ENCODE measurements around the gene BTG1. TPM values are rescaled to one million over a fixed set of nuclear protein-coding genes. Genes with fewer than 3 reads are reported as not detected.

Gene BTG1
- total and polyA plus RNA-seq, 8 donors, result 29.0 to 183 (median 127) TPM

DNA sequence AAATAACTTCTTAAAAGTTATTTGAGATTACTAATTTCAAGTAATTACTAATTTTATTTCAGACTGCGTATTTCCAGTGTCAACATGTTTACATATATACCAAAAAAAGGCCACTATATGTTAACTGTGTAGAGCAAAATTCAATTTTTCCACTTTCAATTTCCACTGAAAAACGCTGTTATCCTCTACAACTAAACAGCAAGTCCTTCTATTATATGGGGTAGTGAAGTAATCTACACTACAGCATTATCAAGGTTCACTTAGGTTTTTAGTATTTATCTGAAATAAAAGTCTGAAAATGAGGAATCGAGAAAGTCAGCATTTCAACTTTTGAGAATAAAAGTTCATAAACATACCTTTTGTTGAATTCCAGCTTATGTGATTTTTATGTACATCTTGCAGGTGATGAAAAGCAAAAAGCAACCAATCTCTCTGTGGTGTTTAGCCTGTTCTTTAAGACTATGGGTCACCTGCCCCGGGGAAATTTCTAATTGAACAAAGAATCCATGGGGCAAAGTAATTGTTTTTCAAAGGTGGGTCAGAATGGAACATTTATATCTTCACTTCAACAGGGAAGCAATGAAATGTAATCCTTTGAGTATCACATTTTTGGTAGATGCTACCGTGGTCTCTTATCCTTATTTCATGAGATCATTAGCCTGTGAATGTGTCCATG is 3.3 kb downstream of the BTG1 start:
- TF ChIP-seq, protein P1, sequence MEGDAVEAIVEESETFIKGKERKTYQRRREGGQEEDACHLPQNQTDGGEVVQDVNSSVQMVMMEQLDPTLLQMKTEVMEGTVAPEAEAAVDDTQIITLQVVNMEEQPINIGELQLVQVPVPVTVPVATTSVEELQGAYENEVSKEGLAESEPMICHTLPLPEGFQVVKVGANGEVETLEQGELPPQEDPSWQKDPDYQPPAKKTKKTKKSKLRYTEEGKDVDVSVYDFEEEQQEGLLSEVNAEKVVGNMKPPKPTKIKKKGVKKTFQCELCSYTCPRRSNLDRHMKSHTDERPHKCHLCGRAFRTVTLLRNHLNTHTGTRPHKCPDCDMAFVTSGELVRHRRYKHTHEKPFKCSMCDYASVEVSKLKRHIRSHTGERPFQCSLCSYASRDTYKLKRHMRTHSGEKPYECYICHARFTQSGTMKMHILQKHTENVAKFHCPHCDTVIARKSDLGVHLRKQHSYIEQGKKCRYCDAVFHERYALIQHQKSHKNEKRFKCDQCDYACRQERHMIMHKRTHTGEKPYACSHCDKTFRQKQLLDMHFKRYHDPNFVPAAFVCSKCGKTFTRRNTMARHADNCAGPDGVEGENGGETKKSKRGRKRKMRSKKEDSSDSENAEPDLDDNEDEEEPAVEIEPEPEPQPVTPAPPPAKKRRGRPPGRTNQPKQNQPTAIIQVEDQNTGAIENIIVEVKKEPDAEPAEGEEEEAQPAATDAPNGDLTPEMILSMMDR (IDR thresholded peaks at IDR 0.05), result no peak
- FAIRE-seq (no peak), ATAC-seq (no peak), DNase-seq (no peak)
- H3K36me3 ChIP-seq, result peaks cover 0 to 21% (median 7%) of the 10 kb centered on the region in 3 donors
- H3K4me3 ChIP-seq, result peak overlapping the region; percentile 23 to 100 (median 94)
- intact Hi-C loops (cut with DNase I), result no loop called here
- peaks cover 4 to 15% (median 13%) of the 10 kb centered on the region in 3 donors for H3K4me1 ChIP-seq
- no peaks in the 10 kb centered on the region for H3K9me3 ChIP-seq
- H3K27me3 ChIP-seq, result no peaks in the 10 kb centered on the region
- H3K27ac ChIP-seq, result peak overlapping the region in 2 of 4 donors; percentile 100
- 3 to 4% methylated on average over 5 of the region's 5 CpGs for WGBS, 2 donors

DNA sequence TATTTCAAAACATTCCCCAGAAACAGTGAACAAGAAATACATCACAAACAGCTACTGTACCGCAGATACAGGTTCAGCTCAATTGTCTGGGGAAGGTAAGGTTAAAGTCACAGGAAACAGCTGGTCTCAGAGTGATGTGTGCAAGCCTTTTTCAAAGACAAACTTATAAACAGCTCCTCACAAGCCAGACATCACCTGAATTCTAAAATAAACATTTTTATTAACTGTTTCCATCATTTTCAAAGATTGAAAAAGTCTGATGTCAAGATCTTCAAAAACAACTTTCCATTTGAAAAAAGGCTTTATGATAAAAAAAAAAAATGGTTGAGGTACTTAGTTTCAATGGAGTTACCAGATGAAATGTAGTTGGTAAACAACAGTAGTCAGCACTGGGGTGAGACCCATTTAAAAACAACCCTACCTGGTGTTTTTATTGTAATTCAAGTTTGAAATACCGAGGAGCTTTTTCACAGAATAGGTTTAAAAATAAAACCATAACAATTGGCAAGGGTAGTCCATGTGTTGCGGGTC is 4.0 kb downstream of the BTG1 start:
- FAIRE-seq, result no peak
- H3K27ac ChIP-seq, result peak overlapping the region in 3 of 4 donors; percentile 17 to 100 (median 100)
- peaks cover 4 to 23% (median 20%) of the 10 kb centered on the region in 3 donors for H3K4me1 ChIP-seq
- no peak for ATAC-seq
- TF ChIP-seq, protein P1 (IDR thresholded peaks at IDR 0.05), result no peak
- peak overlapping the region; percentile 23 to 100 (median 94) for H3K4me3 ChIP-seq
- no peaks in the 10 kb centered on the region for H3K27me3 ChIP-seq
- H3K36me3 ChIP-seq, result peaks cover 0 to 21% (median 7%) of the 10 kb centered on the region in 3 donors
- 2 to 3% methylated on average over 3 of the region's 3 CpGs for WGBS, 2 donors
- intact Hi-C loops (cut with DNase I), result no loop called here
- no peaks in the 10 kb centered on the region for H3K9me3 ChIP-seq
- DNase-seq, result no peak

- H3K4me3 ChIP-seq, result peak overlapping the region; percentile 23 to 100 (median 94)
- peaks cover 0 to 21% (median 7%) of the 10 kb centered on the region in 3 donors for H3K36me3 ChIP-seq
- ATAC-seq (no peak), FAIRE-seq (no peak), DNase-seq (no peak)
- peak overlapping the region in 2 of 4 donors; percentile 100 for H3K27ac ChIP-seq
- TF ChIP-seq, protein P1 (IDR thresholded peaks at IDR 0.05), result no peak
- H3K9me3 ChIP-seq, result no peaks in the 10 kb centered on the region
- intact Hi-C loops (cut with DNase I), result no loop called here
- WGBS, 2 donors, result 1 to 2% methylated on average over 4 of the region's 4 CpGs
- H3K4me1 ChIP-seq, result peaks cover 4 to 28% (median 26%) of the 10 kb centered on the region in 3 donors
- H3K27me3 ChIP-seq, result no peaks in the 10 kb centered on the region
These were observed 4.6 kb downstream of the BTG1 start for GRCh38 chr12:92140896-92141536.

- intact Hi-C loops (cut with DNase I), result no loop called here
- WGBS, 2 donors, result 5 to 8% methylated on average over 2 of the region's 2 CpGs
These were observed 5.5 kb downstream of the BTG1 start for GRCh38 chr12:92140156-92140555.

More at GRCh38 chr12:92140156-92140555, 5.5 kb downstream of the BTG1 start:
- Histone ChIP-seq H3K27me3 (no peaks in the 10 kb centered on the region), H3K9me3 (no peaks in the 10 kb centered on the region), H3K4me3 (peak overlapping the region; percentile 23 to 100 (median 94)), H3K36me3 (peaks cover 0 to 21% (median 7%) of the 10 kb centered on the region in 3 donors), H3K4me1 (peaks cover 4 to 37% (median 32%) of the 10 kb centered on the region in 3 donors), H3K27ac (peak overlapping the region in 3 of 4 donors; percentile 8 to 100 (median 100))
- FAIRE-seq (no peak), ATAC-seq (no peak), DNase-seq (no peak)
- TF ChIP-seq, protein P1 (IDR thresholded peaks at IDR 0.05), result no peak
